PC-9 (cell line): ENCODE data around the gene RXRA. TPM values are rescaled to one million over a fixed set of nuclear protein-coding genes. Genes with fewer than 3 reads are reported as not detected.
A peak's percentile ranks its signal among the peaks of the same experiment; 100 is the strongest.

Source experiments
- BruUV-seq: library from RNA; stranded (reverse); fragments of 400-500 nt; replicated peaks from 2 replicates; lab custom pipeline; 2021; lab: Mats Ljungman, UMichigan
- CTCF ChIA-PET: fragments of 300-600 bp; sonication (Branson Sonifier 250); formaldehyde crosslinking; loops from one replicate; lab custom pipeline; 2022; ENCODE audit warnings: antibody characterized with exemption; lab: Charles Lee
- POLR2A ChIA-PET: fragments of 300-600 bp; sonication (Branson Sonifier 250); formaldehyde crosslinking; loops from one replicate; lab custom pipeline; 2022; ENCODE audit warnings: antibody characterized with exemption; ENCODE audit not compliant: unreplicated experiment; lab: Charles Lee
- DNase-seq, 2 experiments: peaks; one replicate each; pipeline versions ENCODE4 v3.0.0 to v3.0.0-alpha.2; 2015 to 2022; ENCODE audit warnings: mixed read lengths in 1 of 2
- H2AFZ ChIP-seq: fragments of 200-600 bp; sonication (generic); 2 replicates; pipeline ENCODE4 v1.8.1; 2017; ENCODE audit warnings: antibody characterized with exemption
- H3F3A ChIP-seq: fragments of 200-600 bp; sonication (generic); 2 replicates; pipeline ENCODE4 v1.8.1; 2017; ENCODE audit warnings: antibody characterized with exemption, mild to moderate bottlenecking, low read depth; ENCODE audit not compliant: insufficient read depth
- H3K27ac ChIP-seq: fragments of 200-600 bp; sonication (generic); 2 replicates; pipeline ENCODE4 v1.6.1; 2016; ENCODE audit warnings: mixed run types
- H3K27me3 ChIP-seq: fragments of 200-600 bp; sonication (generic); 2 replicates; pipeline ENCODE4 v1.6.1; 2016; ENCODE audit warnings: low read depth, mixed run types; ENCODE audit not compliant: insufficient read depth
- H3K36me3 ChIP-seq: fragments of 200-600 bp; sonication (generic); 2 replicates; pipeline ENCODE4 v1.6.1; 2016; ENCODE audit warnings: low read depth, mixed run types
- H3K4me1 ChIP-seq: fragments of 200-600 bp; sonication (generic); replicated peaks from 2 replicates; pipeline ENCODE4 v1.6.1; 2016; ENCODE audit warnings: mixed run types; ENCODE audit not compliant: insufficient read depth
- H3K4me2 ChIP-seq: fragments of 200-600 bp; sonication (generic); 2 replicates; pipeline ENCODE4 v1.6.1; 2017; ENCODE audit warnings: mixed run types
- H3K4me3 ChIP-seq: fragments of 200-600 bp; sonication (generic); 2 replicates; pipeline ENCODE4 v1.6.1; 2016; ENCODE audit warnings: mixed run types
- H3K79me2 ChIP-seq: fragments of 200-600 bp; sonication (generic); 2 replicates; pipeline ENCODE4 v1.6.1; 2017; ENCODE audit warnings: low read depth, mixed run types
- H3K9me2 ChIP-seq: fragments of 200-600 bp; sonication (generic); 2 replicates; pipeline ENCODE4 v1.8.1; 2017; ENCODE audit warnings: mild to moderate bottlenecking; ENCODE audit not compliant: insufficient read depth
- H3K9me3 ChIP-seq: fragments of 200-600 bp; sonication (generic); 2 replicates; pipeline ENCODE4 v1.8.1; 2016; ENCODE audit warnings: low read depth; ENCODE audit not compliant: insufficient read depth
- H4K20me1 ChIP-seq: fragments of 200-600 bp; sonication (generic); 2 replicates; pipeline ENCODE4 v1.8.1; 2017; ENCODE audit not compliant: insufficient read depth
- CTCF ChIP-seq: fragments of 200-600 bp; sonication (generic); conservative IDR thresholded peaks from 2 replicates; pipeline ENCODE4 v1.6.1; 2017; ENCODE audit warnings: mixed run types, antibody characterized with exemption, mild to moderate bottlenecking, moderate library complexity
- EZH2 ChIP-seq: fragments of 200-600 bp; sonication (generic); IDR thresholded peaks from 2 replicates; pipeline ENCODE4 v1.8.0; 2017; ENCODE audit warnings: antibody characterized with exemption, low read depth
- intact Hi-C: fragments of 100-400 bp; cut with micrococcal nuclease; formaldehyde crosslinking; loops from one replicate; pipeline ENCODE4 v1.10.0; 2022; ENCODE audit not compliant: unreplicated experiment
- total RNA-seq: library from RNA; stranded (reverse); gene quantifications from 2 replicates; pipeline ENCODE4 v1.2.3, GENCODE V29; 2021

RXRA gene
- total RNA-seq, 1 experiment from 2014 or later, result 146 TPM

GRCh38 chr9:134355158-134355557 is 28.9 kb downstream of the RXRA start:
- intact Hi-C loops, result loop anchor here (1.0 kb wide), 1 partner anchor 14 kb away; no protein-coding TSS in a partner anchor
- POLR2A ChIA-PET, result interaction anchor here (0.6 to 2.4 kb wide), 5 partner anchors 23 to 1252 kb away, joined by 3 to 19 read pairs (median 4); no protein-coding TSS in a partner anchor
- no TSS peak for BruUV-seq
- Histone ChIP-seq H3K79me2 (peaks cover 86% of the 10 kb centered on the region), H3K4me3 (peak overlapping the region; percentile 63; the same call in 1 of the 2 replicates), H3K27me3 (no peaks in the 10 kb centered on the region), H3K9me3 (no peaks in the 10 kb centered on the region), H4K20me1 (peaks cover 10% of the 10 kb centered on the region), H3F3A (peaks cover 58% of the 10 kb centered on the region), H3K9me2 (no peaks in the 10 kb centered on the region), H3K4me2 (peak overlapping the region; percentile 98), H3K27ac (peak overlapping the region; percentile 87), H2AFZ (no peak overlapping the region), H3K36me3 (no peaks in the 10 kb centered on the region), H3K4me1 (peaks cover 80% of the 10 kb centered on the region)
- DNase-seq, result no peak
- TF ChIP-seq EZH2 (no peak), CTCF (no peak)
- CTCF ChIA-PET, result interaction anchor here (0.6 to 1.5 kb wide), 6 partner anchors 23 to 494 kb away, joined by 3 to 12 read pairs (median 6); no protein-coding TSS in a partner anchor

- H3K4me2 ChIP-seq, result peak overlapping the region; percentile 98
- peak overlapping the region; percentile 87 for H3K27ac ChIP-seq
- peak; percentile 88 to 92 for DNase-seq
- no peak overlapping the region for H2AFZ ChIP-seq
- H3K4me1 ChIP-seq, result peaks cover 86% of the 10 kb centered on the region
- H3K9me2 ChIP-seq, result no peaks in the 10 kb centered on the region
- no peaks in the 10 kb centered on the region for H3K36me3 ChIP-seq
- TF ChIP-seq CTCF (no peak; the same call in 1 of the 2 replicates), EZH2 (no peak)
- H3F3A ChIP-seq, result peaks cover 61% of the 10 kb centered on the region
- intact Hi-C loops, result loop anchor here (1.0 to 2.0 kb wide), 3 partner anchors 14 to 191 kb away; partner anchors contain the start of gene RNU6ATAC
- H3K4me3 ChIP-seq, result peak overlapping the region; percentile 63
- peaks cover 4% of the 10 kb centered on the region for H4K20me1 ChIP-seq
- BruUV-seq, result no TSS peak
- H3K9me3 ChIP-seq, result no peaks in the 10 kb centered on the region
- H3K79me2 ChIP-seq, result peaks cover 86% of the 10 kb centered on the region
- no peaks in the 10 kb centered on the region for H3K27me3 ChIP-seq
- POLR2A ChIA-PET, result interaction anchor here (0.6 to 2.4 kb wide), 5 partner anchors 22 to 1252 kb away, joined by 3 to 19 read pairs (median 4); no protein-coding TSS in a partner anchor
- CTCF ChIA-PET, result interaction anchor here (0.6 to 1.5 kb wide), 6 partner anchors 22 to 493 kb away, joined by 3 to 12 read pairs (median 6); no protein-coding TSS in a partner anchor
These were observed 29.5 kb downstream of the RXRA start for GRCh38 chr9:134355561-134356279.
